Measurements from ENCODE around the gene IGF2BP2.

- TF ChIP-seq POLR2A (IDR thresholded peaks at IDR 0.05; ENCODE audit: low read depth, low read length) (no peak), SPI1 (IDR thresholded peaks at IDR 0.05; ENCODE audit: low read depth, low read length) (no peak), POLR2AphosphoS5 (IDR thresholded peaks at IDR 0.05; ENCODE audit: low read depth, low read length) (no peak)
Observed at GRCh38 chr3:185793381-185793780, 31.5 kb downstream of the IGF2BP2 start.

All from GM12891 (cell line).